NOMO-1 (cell line): ENCODE results near the gene RIMBP2.

Experiments used
- DNase-seq, 2 experiments: peaks; one replicate each; lab custom pipeline; 2025; ENCODE audit not compliant: unreplicated experiment in 2 of 2; lab: John Stamatoyannopoulos, UW

RIMBP2 gene

GRCh38 chr12:130521375-130522124, 194.5 kb downstream of the RIMBP2 start:
- DNase-seq, result no peak

DNA sequence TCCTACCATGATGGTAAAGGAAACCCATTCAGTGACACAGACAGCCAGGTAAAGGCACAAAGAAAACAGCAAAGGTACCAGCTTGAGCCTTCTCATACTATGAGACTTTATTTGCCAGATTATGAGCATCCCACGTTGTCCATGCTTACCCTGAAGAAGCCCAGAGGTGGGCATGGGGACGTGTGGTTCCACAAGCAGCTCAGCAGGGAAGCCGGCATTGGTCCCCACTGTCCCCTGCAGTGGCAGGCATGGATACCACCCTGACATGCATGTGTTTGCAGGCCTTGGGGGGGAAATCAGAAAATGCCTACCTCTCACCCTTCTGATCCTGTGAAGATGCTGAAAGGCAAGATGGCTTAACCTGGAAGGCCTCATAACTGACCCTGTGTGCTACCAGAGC, 195.3 kb downstream of the RIMBP2 start:
- DNase-seq, result no peak

DNA sequence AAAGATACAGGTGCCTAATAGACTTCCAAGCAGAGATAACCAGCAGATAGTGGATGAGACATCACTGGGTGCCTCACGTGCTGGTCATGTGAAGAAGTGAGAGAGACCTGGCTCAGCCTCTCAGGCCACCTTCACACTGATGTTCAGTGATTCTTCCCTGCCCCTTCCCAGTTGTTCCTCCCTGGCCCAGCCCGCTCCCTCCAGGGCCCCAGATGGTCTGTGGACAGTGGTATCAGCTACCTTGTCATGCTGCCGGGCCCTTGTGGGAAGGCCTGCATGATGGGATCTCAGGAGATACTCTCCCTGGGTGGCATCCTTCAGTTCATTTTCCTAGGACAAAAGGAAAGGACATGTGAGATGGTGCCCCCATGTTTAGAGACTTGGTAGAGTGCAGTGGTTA, 198.5 kb downstream of the RIMBP2 start:
- no peak for DNase-seq

DNA sequence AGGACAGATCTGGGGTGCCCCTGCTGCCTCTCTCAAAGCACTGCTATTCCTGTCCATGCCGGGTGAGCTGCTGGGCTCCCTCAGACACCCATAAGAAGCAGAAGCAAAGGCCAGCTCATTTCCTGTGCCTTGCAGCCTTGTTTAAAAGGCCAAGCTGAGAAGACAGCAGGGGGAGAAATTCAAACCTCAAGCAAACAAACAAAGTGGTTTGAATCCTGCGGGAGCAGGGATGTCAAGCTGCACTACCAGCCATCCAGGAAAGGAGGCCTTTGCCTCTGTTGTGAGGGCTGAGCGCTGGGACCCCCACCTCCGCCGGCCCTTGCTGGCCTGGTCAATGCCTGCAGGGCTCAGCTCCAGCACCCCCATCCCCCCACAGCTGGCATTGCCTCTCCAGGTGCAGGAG, 201.9 kb downstream of the RIMBP2 start:
- no peak for DNase-seq

DNA sequence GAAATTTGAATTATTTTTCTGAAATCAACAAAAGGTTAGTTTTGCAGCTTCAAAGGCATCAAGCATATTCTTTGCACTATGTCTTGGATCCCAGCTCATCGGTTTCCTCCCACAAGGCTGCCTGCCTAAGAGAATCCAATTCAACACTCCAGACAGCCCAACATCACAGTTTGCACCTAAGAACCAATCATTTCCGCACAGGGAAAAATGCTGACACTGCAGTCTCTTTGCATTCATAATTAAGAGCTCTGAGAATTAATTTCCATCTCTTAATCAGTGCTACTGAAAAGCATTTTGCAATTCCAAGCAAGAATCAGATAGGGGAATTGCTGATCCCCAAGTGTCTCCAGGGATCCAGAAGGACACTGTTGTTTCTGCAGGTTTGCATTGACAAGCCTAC, 202.5 kb downstream of the RIMBP2 start:
- no peak for DNase-seq

DNA sequence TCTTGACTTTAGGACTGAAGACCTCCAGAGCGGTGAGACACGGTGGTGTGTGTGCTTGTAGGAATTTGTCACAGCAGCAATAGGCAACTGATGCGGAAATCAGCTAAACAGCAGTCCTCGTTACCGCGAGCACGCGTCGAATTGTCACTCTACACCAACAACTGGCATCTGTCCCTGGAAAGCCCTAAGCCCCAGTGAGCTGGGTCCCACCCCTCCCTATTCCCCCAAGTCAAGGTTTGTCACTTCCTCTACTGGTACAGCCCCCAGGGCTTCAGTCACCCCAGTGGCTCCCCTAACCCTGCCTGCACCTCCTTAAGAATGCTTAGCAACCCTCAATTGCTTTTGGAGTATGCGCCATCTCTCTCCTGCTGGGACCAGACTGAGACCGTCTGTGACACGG, 204.8 kb downstream of the RIMBP2 start:
- no peak for DNase-seq

DNA sequence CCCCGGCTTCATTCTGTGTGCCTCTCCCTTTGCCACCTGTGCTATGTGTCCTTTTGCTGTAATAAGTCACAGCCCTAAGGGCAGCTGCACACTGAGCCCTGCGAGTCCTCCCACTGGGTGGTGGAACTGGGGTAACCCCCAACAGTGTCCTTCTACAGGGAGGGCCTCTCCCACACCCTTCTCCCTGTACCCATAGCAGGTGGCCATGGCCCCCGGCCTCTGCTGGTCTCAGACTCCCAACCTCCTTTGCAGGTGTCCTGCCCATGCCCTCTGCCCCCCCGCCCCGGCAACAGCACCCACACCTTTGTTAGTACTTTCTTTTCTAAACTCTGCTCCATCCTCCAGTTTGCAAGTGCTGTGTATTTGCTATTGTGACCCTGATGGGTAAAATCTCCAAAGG, 206.6 kb downstream of the RIMBP2 start:
- no peak for DNase-seq

DNA sequence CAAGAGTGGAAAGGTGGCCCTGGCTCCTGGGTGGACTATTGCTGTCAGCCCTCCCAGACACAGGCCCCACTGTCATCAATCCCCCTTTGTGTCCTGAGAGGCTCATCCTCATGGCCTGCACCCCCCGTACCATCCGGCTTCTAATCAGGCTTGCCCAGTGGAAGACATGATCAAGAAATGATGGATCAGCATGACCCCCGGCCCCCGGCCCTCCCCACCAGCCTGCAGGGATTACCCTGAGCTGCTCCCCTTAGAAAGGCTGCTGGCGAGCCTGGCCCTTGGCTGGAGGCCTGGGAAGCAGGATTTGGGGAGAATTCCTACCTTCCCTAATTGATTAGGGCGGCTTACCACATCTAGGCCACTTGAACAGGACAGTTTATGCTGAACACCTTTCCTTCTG, 207.3 kb downstream of the RIMBP2 start:
- no peak for DNase-seq

- no peak for DNase-seq
These were observed 207.8 kb downstream of the RIMBP2 start for GRCh38 chr12:130508318-130508717.

DNA sequence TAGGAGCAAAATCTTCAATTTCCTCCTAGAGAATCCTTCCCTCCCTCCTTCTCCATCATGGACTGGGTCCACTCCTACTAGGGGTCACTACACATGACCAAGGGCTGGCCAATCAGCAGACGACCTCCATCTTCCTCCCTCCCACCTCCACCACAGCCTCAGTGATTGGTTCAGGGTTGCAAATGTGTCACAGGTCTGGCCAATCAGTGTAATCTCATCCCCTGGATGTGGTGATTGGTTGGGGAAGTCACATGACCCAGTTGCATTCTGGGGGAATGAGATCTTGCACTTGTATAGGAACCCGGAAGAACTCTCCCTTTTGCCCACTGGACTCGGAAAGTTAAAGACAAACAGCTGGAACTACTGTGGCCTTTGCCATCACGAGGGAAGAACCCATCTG, 209.3 kb downstream of the RIMBP2 start:
- no peak for DNase-seq

GRCh38 chr12:130504840-130505175, 211.3 kb downstream of the RIMBP2 start:
- DNase-seq, result no peak

GRCh38 chr12:130504110-130504839, 211.8 kb downstream of the RIMBP2 start:
- DNase-seq, result no peak

DNA sequence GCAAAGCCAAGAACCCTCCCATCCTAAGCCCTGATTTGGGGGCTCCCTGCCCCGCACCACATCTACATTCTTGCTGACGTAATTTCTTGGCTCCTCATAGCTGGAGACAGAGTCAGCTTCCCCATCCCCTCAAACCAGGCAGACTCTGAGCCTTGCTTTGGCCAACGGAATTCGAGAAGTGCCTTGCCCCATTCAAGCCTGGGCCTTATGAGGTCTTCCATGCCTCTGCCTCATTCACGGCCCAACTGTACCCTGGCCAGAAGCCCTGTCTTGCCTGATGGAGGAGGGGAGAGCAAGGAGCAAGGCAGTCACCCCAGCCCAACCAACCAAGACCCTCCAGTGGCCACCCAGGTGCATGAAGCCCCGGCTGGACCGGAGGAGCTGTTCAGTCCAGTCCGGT, 214.3 kb downstream of the RIMBP2 start:
- DNase-seq, result no peak

DNA sequence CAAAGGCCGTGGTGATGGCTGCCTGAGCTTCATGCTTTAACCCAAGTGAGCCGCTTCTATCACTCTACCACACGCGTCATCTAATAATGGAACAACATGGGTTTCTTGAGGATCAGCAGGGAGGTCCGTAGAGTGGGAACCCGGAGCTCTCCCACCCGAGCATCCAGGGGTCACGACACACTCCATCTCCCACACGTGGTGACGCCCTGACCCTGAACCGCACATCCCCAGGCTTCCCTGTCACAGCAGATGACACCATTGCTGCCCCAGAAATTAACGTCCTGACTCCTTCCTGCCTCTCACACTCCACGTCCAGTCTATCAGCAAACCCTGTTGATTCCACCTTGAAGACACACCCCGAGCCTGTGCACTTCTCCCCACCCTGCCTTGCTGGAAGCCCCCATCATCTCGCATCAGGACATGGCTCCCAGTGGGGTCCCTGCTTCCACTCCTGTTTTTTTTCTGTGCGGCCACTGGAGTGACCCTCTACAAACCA, 215.2 kb downstream of the RIMBP2 start:
- no peak for DNase-seq

DNA sequence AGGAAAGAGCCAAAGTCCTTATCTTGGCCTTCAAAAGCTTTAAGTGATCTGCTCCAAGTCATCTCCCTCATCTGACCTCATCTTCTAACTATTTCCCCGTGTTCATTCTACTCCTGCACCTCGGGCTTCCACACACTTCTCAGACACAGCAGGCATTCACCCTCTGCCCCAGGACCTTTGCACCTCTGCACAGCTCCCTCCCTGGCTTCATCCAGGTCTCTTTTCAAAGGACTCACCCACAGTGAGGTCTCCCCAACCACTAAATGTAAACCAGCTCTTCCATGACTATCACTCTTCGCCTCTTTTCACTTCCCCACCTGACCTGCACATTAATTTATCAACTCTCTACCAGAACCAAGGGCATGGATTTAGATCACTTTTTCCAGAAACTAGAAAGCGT, 216.6 kb downstream of the RIMBP2 start:
- DNase-seq, result no peak

- DNase-seq, result no peak
These were observed 217.3 kb downstream of the RIMBP2 start for GRCh38 chr12:130498589-130499385.

GRCh38 chr12:130497991-130498390, 218.1 kb downstream of the RIMBP2 start:
- DNase-seq, result no peak

GRCh38 chr12:130497321-130497720, 218.8 kb downstream of the RIMBP2 start:
- DNase-seq, result no peak

DNA sequence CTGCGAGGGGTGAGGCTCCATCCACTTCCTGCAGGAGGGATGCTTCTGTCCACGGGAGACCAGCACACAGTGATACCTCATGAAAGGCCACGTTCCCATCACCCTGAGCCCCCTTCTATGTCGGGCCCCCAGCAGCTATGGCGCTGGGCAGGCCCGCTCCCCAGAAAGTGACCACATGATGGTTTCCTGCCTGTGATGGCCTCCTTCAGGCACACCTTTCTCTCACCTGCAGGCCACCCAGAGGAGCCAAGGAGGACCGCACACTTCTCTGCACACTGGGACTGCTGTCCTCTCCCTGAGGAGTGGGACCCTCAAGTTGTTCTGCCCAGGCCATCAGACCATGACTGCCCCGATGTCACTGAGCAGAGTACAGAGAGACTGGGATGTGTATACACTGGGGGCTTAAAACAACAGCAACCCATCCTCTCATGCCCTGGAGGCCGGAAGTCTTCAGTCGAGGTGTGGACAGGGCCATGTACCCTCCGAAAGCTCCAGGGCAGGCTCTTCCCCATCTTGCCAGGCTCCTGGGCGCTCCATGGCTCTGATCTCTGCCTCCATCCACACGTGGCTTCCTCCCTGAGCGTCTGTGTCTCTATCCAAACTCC, 219.5 kb downstream of the RIMBP2 start:
- DNase-seq, result no peak

- no peak for DNase-seq
These were observed 220.9 kb downstream of the RIMBP2 start for GRCh38 chr12:130495156-130495555.

- no peak for DNase-seq
These were observed 221.4 kb downstream of the RIMBP2 start for GRCh38 chr12:130494736-130495135.
